HCT116 (cell line): ENCODE results near the gene TADA3. TPM values are rescaled to one million over a fixed set of nuclear protein-coding genes. Genes with fewer than 3 reads are reported as not detected.

ENCODE experiments used
- ATAC-seq: fragments of 200-7000 bp; cut with Tn5 transposase; 2 replicates; pipeline ENCODE4 v1.9.1; 2020; ENCODE audit warnings: mild to moderate bottlenecking, moderate library complexity
- BruUV-seq: library from RNA; stranded (reverse); fragments of 400-500 nt; replicated peaks from 2 replicates; lab custom pipeline; 2021; lab: Mats Ljungman, UMichigan
- CTCF ChIA-PET: fragments of 300-600 bp; sonication (Branson Sonifier 250); formaldehyde crosslinking; loops from one replicate; lab custom pipeline; 2021; ENCODE audit warnings: antibody characterized with exemption; lab: Charles Lee
- POLR2A ChIA-PET: fragments of 300-600, 350-600 bp; sonication (Branson Sonifier 250); formaldehyde crosslinking; loops from one replicate; lab custom pipeline; 2021; ENCODE audit warnings: antibody characterized with exemption; lab: Charles Lee
- RAD21 ChIA-PET, 2 experiments: fragments of 300-600 bp; sonication (Branson Sonifier 250); formaldehyde crosslinking; loops; one replicate each; lab custom pipeline; 2023; ENCODE audit warnings: low total read pairs in 2 of 2; ENCODE audit not compliant: uncharacterized antibody in 2 of 2, unreplicated experiment in 2 of 2, low non-redundant PET in 1 of 2; lab: Charles Lee
- DNase-seq: peaks from one replicate; pipeline ENCODE4 v3.0.0-alpha.2; 2010; ENCODE audit warnings: low read depth, low spot score
- H2AFZ ChIP-seq: fragments of 200-600 bp; shearing (Covaris generic), sonication (generic); 2 replicates; pipeline ENCODE4 v1.6.1; 2017; ENCODE audit warnings: low read depth, mixed run types, mixed read lengths, antibody characterized with exemption, low read length; ENCODE audit not compliant: poor library complexity, severe bottlenecking
- H3K27ac ChIP-seq: 2 replicates; pipeline ENCODE4 v1.5.1; 2012; ENCODE audit warnings: low read depth, low read length
- H3K27me3 ChIP-seq: fragments of 200-600 bp; sonication (generic); 2 replicates; pipeline ENCODE4 v1.6.1; 2016; ENCODE audit warnings: mixed run types, low read length, mixed read lengths; ENCODE audit not compliant: insufficient read depth
- H3K36me3 ChIP-seq, 2 experiments: fragments of 200-500 bp in 1 of 2; fragments of 200-600 bp in 1 of 2; sonication (Bioruptor generic) in 1 of 2; sonication (generic) in 1 of 2; 2 replicates each; pipeline versions ENCODE4 v1.5.1 to v1.6.1; 2014 to 2016; ENCODE audit warnings: low read length in 2 of 2, inconsistent platforms in 1 of 2, mixed read lengths in 1 of 2, mixed run types in 1 of 2; ENCODE audit not compliant: insufficient read depth in 2 of 2, control insufficient read depth in 1 of 2
- H3K4me1 ChIP-seq, 2 experiments: fragments of 200-600 bp in 1 of 2; sonication (generic) in 1 of 2; 2 replicates each; pipeline versions ENCODE4 v1.5.1 to v1.6.1; 2012 to 2017; ENCODE audit warnings: low read length in 2 of 2, inconsistent platforms in 1 of 2, mild to moderate bottlenecking in 1 of 2, mixed read lengths in 1 of 2, mixed run types in 1 of 2, moderate library complexity in 1 of 2; ENCODE audit not compliant: insufficient read depth in 2 of 2, control insufficient read depth in 1 of 2
- H3K4me2 ChIP-seq: fragments of 200-600 bp; sonication (generic); 2 replicates; pipeline ENCODE4 v1.6.1; 2017; ENCODE audit warnings: mixed run types, low read length, mixed read lengths
- H3K4me3 ChIP-seq, 2 experiments: fragments of 200-600 bp in 1 of 2; sonication (generic) in 1 of 2; replicated peaks in 1 of 2; 2 replicates each; pipeline ENCODE4 v1.5.1; 2011 to 2016; ENCODE audit warnings: low read length in 2 of 2, control low read depth in 1 of 2, low read depth in 1 of 2, mild to moderate bottlenecking in 1 of 2, mixed read lengths in 1 of 2, mixed run types in 1 of 2
- H3K79me2 ChIP-seq: fragments of 200-600 bp; sonication (generic); 2 replicates; pipeline ENCODE4 v1.6.1; 2017; ENCODE audit warnings: mild to moderate bottlenecking, mixed run types, low read length, moderate library complexity, mixed read lengths; ENCODE audit not compliant: insufficient read depth
- H3K9ac ChIP-seq: fragments of 200-600 bp; sonication (generic); 2 replicates; pipeline ENCODE4 v1.6.1; 2016; ENCODE audit warnings: low read length, mixed read lengths
- H3K9me2 ChIP-seq: fragments of 200-600 bp; sonication (generic), shearing (Covaris generic); 2 replicates; pipeline ENCODE4 v1.6.1; 2017; ENCODE audit warnings: mixed run types, mild to moderate bottlenecking, moderate library complexity; ENCODE audit not compliant: insufficient read depth
- H3K9me3 ChIP-seq, 2 experiments: fragments of 200-500 bp in 1 of 2; fragments of 200-600 bp in 1 of 2; sonication (Bioruptor generic) in 1 of 2; sonication (generic) in 1 of 2; 2 replicates each; pipeline ENCODE4 v1.6.1; 2014 to 2017; ENCODE audit warnings: low read length in 2 of 2, mixed read lengths in 2 of 2, inconsistent platforms in 1 of 2, low read depth in 1 of 2, mild to moderate bottlenecking in 1 of 2, mixed run types in 1 of 2, moderate library complexity in 1 of 2; ENCODE audit not compliant: control insufficient read depth in 1 of 2, insufficient read depth in 1 of 2
- H4K20me1 ChIP-seq: fragments of 200-600 bp; sonication (generic), shearing (Covaris generic); 2 replicates; pipeline ENCODE4 v1.6.1; 2017; ENCODE audit warnings: mixed run types, mild to moderate bottlenecking, moderate library complexity; ENCODE audit not compliant: insufficient read depth
- ATF3 ChIP-seq: IDR thresholded peaks from 2 replicates; pipeline ENCODE4 v1.6.1; 2012
- CBX3 ChIP-seq: IDR thresholded peaks from 2 replicates; pipeline ENCODE4 v1.6.1; 2012; ENCODE audit warnings: low read depth
- CEBPB ChIP-seq: IDR thresholded peaks from 2 replicates; pipeline ENCODE4 v1.6.1; 2012; ENCODE audit warnings: low read depth
- CTCF ChIP-seq, 3 experiments: fragments of 200-600 bp in 1 of 3; sonication (generic) in 1 of 3; IDR thresholded peaks in 2 of 3; conservative IDR thresholded peaks in 1 of 3; 2 replicates each; pipeline ENCODE4 v1.5.1; 2012 to 2017; ENCODE audit warnings: low read depth in 2 of 3, low read length in 2 of 3, antibody characterized with exemption in 1 of 3, borderline replicate concordance in 1 of 3, control low read depth in 1 of 3, mild to moderate bottlenecking in 1 of 3, mixed read lengths in 1 of 3, mixed run types in 1 of 3, moderate library complexity in 1 of 3; ENCODE audit not compliant: insufficient read depth in 1 of 3
- EGR1 ChIP-seq: IDR thresholded peaks from 2 replicates; pipeline ENCODE4 v1.6.1; 2012; ENCODE audit warnings: low read depth
- EZH2 ChIP-seq: fragments of 200-600 bp; sonication (generic); IDR thresholded peaks from 2 replicates; pipeline ENCODE4 v1.6.1; 2017; ENCODE audit warnings: antibody characterized with exemption, mixed run types
- EZH2phosphoT487 ChIP-seq: fragments of 200-600 bp; IDR thresholded peaks from 2 replicates; pipeline ENCODE4 v1.6.1; 2018; ENCODE audit warnings: antibody characterized with exemption, borderline replicate concordance
- JUND ChIP-seq: IDR thresholded peaks from 2 replicates; pipeline ENCODE4 v1.6.1; 2012
- MAX ChIP-seq: IDR thresholded peaks from 2 replicates; pipeline ENCODE4 v1.6.1; 2012
- RAD21 ChIP-seq: IDR thresholded peaks from 2 replicates; pipeline ENCODE4 v1.6.1; 2012; ENCODE audit warnings: low read depth, mild to moderate bottlenecking
- REST ChIP-seq: IDR thresholded peaks from 2 replicates; pipeline ENCODE4 v1.6.1; 2012; ENCODE audit warnings: low read depth
- SIN3A ChIP-seq: IDR thresholded peaks from 2 replicates; pipeline ENCODE4 v1.6.1; 2012; ENCODE audit warnings: low read depth
- SP1 ChIP-seq: IDR thresholded peaks from 2 replicates; pipeline ENCODE4 v1.6.1; 2012; ENCODE audit warnings: low read depth
- SRF ChIP-seq: IDR thresholded peaks from 2 replicates; pipeline ENCODE4 v1.6.1; 2012; ENCODE audit warnings: low read depth
- TCF7L2 ChIP-seq: IDR thresholded peaks from 2 replicates; pipeline ENCODE4 v1.7.0; 2011; ENCODE audit warnings: borderline replicate concordance, inconsistent platforms; ENCODE audit not compliant: insufficient read depth, insufficient read length; ENCODE audit errors: extremely low read depth
- YY1 ChIP-seq: IDR thresholded peaks from 2 replicates; pipeline ENCODE4 v1.6.1; 2011; ENCODE audit warnings: low read length, low read depth, moderate library complexity, mild to moderate bottlenecking; ENCODE audit not compliant: insufficient replicate concordance; ENCODE audit errors: extremely low read depth
- ZFX ChIP-seq: fragments of 450-650 bp; IDR thresholded peaks from 2 replicates; pipeline ENCODE4 v1.6.1; 2017
- ZNF274 ChIP-seq: fragments of 200-500 bp; sonication (Bioruptor generic); IDR thresholded peaks from 2 replicates; pipeline ENCODE4 v1.6.1; 2014; ENCODE audit warnings: mild to moderate bottlenecking, low read depth, low read length, inconsistent platforms
- intact Hi-C: fragments of 100-400 bp; cut with micrococcal nuclease; formaldehyde crosslinking; loops from 2 replicates; pipeline ENCODE4 v1.10.0; 2022
- total RNA-seq: library from RNA; stranded (reverse); gene quantifications from one replicate; pipeline ENCODE4 v1.2.1, GENCODE V29; 2021; ENCODE audit not compliant: unreplicated experiment

TADA3 gene
- total RNA-seq, 1 experiment from 2014 or later = 72.0 TPM

- ChIA-PET RAD21 (no interaction called here), POLR2A (no interaction called here), CTCF (no interaction called here)
- DNase-seq = no peak
- no peaks in the 10 kb centered on the region for H3K9me3 ChIP-seq
- no peaks in the 10 kb centered on the region for H3K27me3 ChIP-seq
- H2AFZ ChIP-seq = no peak overlapping the region
- H3K36me3 ChIP-seq = peaks cover 45 to 47% of the 10 kb centered on the region in 2 experiments
- H3K4me1 ChIP-seq = peaks cover 7 to 25% of the 10 kb centered on the region in 2 experiments; a peak in 3 of 4 replicates
- intact Hi-C loops = loop anchor here (10.0 kb wide), 1 partner anchor 300 kb away; no protein-coding TSS in a partner anchor
- no peak overlapping the region for H3K27ac ChIP-seq
- H3K4me3 ChIP-seq = no peak overlapping the region
- no peak for ATAC-seq
- H3K4me2 ChIP-seq = no peak overlapping the region
- no peaks in the 10 kb centered on the region for H3K9me2 ChIP-seq
- H3K79me2 ChIP-seq = peaks cover 6% of the 10 kb centered on the region; the same call in 1 of the 2 replicates
- H3K9ac ChIP-seq = no peak overlapping the region
- H4K20me1 ChIP-seq = no peaks in the 10 kb centered on the region
- BruUV-seq = no TSS peak
- TF ChIP-seq REST (no peak), JUND (no peak), EZH2phosphoT487 (no peak), CBX3 (no peak), SRF (no peak), ZNF274 (no peak), ATF3 (no peak), SIN3A (no peak), YY1 (no peak), TCF7L2 (no peak), RAD21 (no peak), SP1 (no peak), CEBPB (no peak), MAX (no peak), ZFX (no peak), EZH2 (no peak), EGR1 (no peak), CTCF (IDR thresholded peaks at IDR 0.05 in 2 of 3, conservative IDR thresholded peaks at IDR 0.05 in 1 of 3; ENCODE audit: borderline replicate concordance in 1 of 3, insufficient read depth in 1 of 3, low read depth in 2 of 3, low read length in 2 of 3) (no peak)
Measured at GRCh38 chr3:9804996-9805395, 12.7 kb upstream of the TADA3 start.
